Stimulated activated CD8-positive, alpha-beta memory T cell treated with anti-CD3 and anti-CD28 coated beads, Interleukin-15, amount 100 ng/mL, for 48 hours (primary cell): ENCODE data around the gene LRRC59.

Source experiments
- DNase-seq, 2 donors: peaks; one replicate each; pipeline ENCODE4 v3.0.0-alpha.2; 2020; ENCODE audit warnings: low read depth in 2 of 2

The LRRC59 gene

GRCh38 chr17:50388728-50389127 lies 8.6 kb downstream of the LRRC59 start:
- no peak for DNase-seq

- DNase-seq: no peak
These were observed 10.8 kb downstream of the LRRC59 start for GRCh38 chr17:50386510-50386909.

GRCh38 chr17:50382931-50383330 lies 14.4 kb downstream of the LRRC59 start:
- no peak for DNase-seq

- no peak for DNase-seq
These were observed 15.4 kb downstream of the LRRC59 start for GRCh38 chr17:50381920-50382319.

DNA sequence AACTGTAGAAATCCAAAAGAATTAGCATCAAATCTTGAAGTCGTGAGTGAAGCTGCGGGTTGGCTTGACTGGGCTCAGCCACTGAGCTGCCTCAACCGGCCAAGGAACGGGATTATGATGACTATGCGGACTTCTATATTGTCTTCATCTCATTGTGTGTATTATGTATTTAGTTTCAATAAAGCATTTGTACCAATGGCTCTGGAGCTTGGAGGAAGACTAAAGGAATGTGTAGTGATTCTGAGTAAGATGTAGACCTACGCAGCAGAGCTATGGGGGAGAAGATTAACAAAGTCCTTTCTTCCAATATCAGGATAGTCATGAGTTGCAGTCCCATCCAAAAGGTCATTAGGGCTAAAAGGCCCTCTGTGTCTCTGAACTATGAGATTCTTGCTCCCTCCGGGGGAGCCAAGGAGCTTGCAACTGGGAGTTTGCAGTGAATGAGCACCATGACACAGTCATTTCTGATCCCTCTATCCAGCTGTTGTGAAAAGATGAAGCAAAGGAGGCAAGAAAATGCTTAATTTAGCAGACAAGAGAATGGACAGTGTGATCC lies 16.0 kb downstream of the LRRC59 start:
- DNase-seq: no peak

- DNase-seq: no peak
These were observed 16.7 kb downstream of the LRRC59 start for GRCh38 chr17:50380369-50381259.

GRCh38 chr17:50379351-50380132 lies 17.8 kb downstream of the LRRC59 start:
- DNase-seq: no peak

DNA sequence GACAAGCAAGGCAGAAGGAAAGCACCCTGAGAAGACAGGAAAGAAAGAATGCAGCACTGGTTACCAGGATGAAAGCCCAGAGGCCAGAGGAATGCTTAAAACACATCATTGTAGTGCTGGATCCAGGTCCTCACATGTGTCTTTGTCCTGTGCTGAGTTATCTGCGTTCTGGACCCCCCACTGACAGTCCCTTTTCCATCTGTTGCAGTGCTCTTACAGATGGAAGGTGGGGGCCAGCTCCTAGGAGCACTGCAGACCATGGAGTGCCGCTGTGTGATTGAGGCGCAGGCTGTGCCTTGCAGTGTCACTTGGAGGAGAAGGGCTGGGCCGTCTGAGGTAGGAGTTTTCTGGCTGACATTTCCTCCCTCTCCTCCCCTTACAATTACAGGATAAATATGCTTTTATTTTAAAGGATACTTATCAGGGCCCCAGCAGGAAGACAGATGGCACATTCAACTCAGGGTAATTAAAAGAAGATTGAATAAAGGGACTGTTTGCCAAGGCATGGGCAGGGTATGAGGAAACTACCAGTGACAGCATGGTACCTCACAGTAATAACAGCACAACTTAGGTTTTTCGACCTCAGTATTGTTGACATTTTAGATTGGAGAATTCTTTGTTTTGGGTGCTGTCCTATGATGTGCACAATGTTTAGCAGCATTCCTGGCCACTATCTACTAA lies 21.3 kb downstream of the LRRC59 start:
- DNase-seq: no peak

GRCh38 chr17:50373705-50374104 lies 23.6 kb downstream of the LRRC59 start:
- no peak for DNase-seq

- DNase-seq: peak; percentile 71 to 75
These were observed 24.4 kb downstream of the LRRC59 start, which contains the start of the genes EME1 and MRPL27 for GRCh38 chr17:50372758-50373556. Gene EME1 (plus strand): TSS chr17:50373229. CDS start chr17:50375209, 1,980 bp downstream. Gene MRPL27 (minus strand): TSS chr17:50373184. CDS start chr17:50373170, 14 bp downstream.

DNA sequence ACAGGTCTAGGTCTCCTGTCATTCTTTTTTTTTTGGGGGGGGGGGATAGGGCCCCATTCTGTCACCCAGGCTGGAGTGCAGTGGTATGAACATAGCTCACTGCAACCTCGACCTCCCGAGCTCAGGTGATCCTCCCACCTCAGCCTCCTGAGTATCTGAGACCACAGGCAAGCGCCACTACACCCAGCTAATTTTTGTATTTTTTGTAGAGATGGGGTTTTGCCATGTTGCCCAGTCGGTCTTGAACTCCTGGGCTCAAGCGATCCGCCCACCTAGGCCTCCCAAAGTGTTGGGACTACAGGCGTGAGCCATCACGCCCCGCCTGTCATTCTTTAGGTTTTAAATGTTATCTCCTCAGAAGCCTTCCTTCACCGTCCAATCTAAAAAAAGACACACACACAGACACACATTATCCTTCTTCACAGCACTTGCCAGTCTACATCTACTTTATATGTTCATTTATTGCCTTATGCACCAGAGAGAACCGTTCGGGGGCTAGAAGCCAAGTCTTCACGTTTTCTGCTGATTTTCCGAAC lies 25.0 kb downstream of the LRRC59 start:
- DNase-seq: no peak

GRCh38 chr17:50371526-50371925 lies 25.8 kb downstream of the LRRC59 start:
- no peak for DNase-seq

DNA sequence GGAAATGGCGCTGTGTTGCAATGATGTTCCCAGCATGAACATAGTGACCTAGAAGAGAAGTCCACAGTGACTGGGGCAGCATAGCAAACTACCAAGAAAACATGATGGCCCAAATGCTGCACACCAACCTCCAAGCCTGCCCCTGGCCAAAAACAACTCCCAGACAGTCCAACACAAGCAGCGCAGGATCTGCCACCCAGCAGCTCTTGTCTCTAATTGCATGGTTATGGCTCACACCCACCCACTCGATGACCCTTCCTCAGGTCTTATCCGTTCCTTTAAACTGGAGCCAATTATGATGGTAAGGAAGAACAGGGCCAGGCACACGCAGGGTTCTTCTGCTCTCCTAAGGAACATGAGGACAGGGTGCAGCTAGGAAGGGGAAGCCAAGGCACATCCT lies 27.3 kb downstream of the LRRC59 start:
- no peak for DNase-seq

- no peak for DNase-seq
These were observed 29.9 kb downstream of the LRRC59 start for GRCh38 chr17:50367401-50367800.

- no peak for DNase-seq
These were observed 31.5 kb downstream of the LRRC59 start for GRCh38 chr17:50365649-50366393.

DNA sequence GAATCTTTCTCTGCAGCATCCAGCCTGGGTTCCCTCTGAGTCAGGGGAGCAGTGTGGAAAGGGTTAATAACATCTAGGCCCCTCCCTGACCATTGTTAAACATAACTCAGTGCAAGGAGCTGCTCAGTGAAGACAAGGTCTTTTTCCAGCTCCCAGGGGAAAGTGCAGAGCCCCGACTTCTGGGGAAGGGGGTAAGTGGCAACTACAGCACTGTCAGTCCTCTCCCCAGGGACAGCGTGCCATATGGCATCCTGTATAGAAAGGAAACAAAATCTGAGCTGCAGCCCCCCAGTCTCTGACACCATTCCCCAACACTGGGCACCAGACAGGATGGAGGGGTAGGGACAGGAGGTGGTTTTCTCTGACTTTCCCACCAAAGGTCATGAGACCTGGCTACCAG lies 32.2 kb downstream of the LRRC59 start:
- no peak for DNase-seq

- DNase-seq: no peak
These were observed 32.6 kb downstream of the LRRC59 start for GRCh38 chr17:50364715-50365114.

DNA sequence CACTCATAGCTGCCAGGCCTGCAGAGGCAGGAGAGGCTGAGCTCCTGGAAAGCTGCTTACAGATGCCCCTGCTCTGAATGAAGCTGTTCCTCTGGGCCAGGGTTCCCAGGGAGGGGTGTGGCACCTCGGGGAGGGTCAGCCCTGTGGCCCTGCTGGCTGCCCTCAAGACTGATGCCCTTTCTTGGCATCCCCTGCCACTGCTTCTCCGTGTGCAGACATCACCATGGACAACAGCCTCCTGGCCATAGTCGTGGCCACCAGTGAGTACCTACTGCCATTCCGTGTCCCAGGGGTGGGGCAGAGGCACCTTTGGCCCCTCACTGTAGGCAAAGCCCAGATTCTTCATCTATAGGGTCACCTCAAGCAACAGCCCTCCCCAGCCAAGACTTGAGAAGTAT lies 33.3 kb downstream of the LRRC59 start:
- no peak for DNase-seq

DNA sequence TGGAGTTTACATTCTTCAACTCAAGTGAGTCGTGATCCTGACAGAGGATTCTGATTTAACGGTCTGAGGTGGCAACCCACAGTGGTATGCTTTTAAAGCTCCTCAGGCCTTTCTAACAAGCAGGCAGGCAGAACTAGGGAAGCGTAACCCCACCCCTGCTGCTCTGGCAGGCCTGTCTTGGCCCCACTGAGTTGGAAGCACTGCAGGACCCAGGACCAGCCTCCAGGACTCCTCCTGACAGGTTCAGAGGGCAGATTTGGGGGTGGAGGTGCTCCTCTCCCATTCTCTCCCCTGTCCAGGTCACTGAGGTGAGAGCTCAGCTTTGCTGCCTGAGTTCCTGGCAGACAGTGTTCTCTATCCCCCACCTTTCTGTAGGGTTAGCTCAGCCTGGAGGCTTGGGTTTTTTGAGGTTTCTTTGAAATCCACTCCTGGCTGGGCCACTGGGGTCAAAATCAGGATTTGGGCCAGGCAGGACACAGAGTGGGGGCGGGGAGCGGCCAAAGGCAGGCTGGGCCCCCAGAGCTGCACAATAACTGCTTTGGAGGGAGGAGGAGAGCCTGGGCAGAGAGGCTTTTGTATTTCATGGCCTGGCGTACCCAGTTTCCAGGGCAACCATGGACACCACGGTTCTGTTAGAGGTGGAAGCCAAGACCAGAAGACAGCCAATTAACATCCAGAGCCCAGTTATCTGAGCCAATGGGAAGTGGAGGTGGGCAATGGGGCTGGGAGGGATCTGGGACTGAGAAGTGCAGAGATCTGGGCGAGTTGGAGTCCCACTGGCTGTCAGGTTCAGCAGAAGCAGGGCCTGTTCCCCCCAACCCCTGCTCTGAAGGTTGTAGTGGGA lies 33.9 kb downstream of the LRRC59 start:
- DNase-seq: no peak
